ENCODE measurements around the gene PRDM8.
"Not testable (repeated sequence)": the region's sequence is repeated elsewhere in the genome, so short reads cannot be mapped to it uniquely, and the experiment has no call there.

PRDM8 gene

DNA sequence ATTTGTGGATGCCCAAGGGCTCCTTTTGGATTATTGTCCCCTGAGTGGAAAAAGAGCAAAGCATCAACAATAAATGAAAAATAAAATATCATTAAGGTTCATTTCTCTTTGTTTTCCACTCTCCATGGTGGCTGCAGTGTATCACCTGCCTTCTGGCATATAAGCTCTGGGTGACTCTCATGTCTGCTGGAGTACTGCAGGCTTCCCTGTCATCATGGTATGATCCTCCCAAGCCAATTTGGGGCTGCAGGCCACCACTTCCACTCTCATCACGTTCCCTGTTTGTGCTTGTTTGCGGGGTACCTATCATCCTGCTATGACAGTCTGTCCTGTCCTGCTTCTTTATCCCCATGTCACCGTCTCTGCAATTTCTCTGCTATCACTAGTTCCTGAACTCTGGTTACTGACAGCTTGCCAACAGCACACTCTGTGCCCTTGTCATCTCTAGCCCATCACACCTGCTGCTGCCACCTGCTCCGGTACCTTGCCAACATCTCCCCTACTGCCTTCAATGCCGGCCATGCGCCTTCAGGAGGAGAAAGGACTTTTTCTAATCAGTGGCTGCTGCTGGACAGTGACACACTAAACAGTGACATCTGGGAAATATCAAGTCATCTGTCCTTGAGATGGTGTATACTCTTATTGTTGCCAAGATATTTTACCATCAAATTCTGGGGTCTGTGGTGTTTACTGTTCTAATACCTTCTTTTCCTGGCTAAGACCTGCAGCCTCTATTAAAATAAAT is 46.1 kb downstream of the PRDM8 start:
- Histone ChIP-seq H3K36me3 (replicated peaks) (no peaks in the 10 kb centered on the region), H3K27me3 (replicated peaks) (no peaks in the 10 kb centered on the region), H3K27ac (no peak overlapping the region), H3K4me3 (ENCODE audit: low read depth, low read length) (no peak overlapping the region)
- in situ Hi-C loops (cut with HindIII; ENCODE audit: low pct_ligation_motif_present, low sequenced_read_pairs) = no loop called here
- TF ChIP-seq, protein P1, sequence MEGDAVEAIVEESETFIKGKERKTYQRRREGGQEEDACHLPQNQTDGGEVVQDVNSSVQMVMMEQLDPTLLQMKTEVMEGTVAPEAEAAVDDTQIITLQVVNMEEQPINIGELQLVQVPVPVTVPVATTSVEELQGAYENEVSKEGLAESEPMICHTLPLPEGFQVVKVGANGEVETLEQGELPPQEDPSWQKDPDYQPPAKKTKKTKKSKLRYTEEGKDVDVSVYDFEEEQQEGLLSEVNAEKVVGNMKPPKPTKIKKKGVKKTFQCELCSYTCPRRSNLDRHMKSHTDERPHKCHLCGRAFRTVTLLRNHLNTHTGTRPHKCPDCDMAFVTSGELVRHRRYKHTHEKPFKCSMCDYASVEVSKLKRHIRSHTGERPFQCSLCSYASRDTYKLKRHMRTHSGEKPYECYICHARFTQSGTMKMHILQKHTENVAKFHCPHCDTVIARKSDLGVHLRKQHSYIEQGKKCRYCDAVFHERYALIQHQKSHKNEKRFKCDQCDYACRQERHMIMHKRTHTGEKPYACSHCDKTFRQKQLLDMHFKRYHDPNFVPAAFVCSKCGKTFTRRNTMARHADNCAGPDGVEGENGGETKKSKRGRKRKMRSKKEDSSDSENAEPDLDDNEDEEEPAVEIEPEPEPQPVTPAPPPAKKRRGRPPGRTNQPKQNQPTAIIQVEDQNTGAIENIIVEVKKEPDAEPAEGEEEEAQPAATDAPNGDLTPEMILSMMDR (IDR thresholded peaks at IDR 0.05; ENCODE audit: low read depth, low read length, missing control alignments) = no peak
- no peak for DNase-seq

GRCh38 chr4:80247484-80247883 is 50.2 kb downstream of the PRDM8 start:
- DNase-seq; H3K27me3 ChIP-seq (replicated peaks); H3K27ac ChIP-seq; H3K4me3 ChIP-seq (ENCODE audit: low read depth, low read length); in situ Hi-C loops (cut with HindIII; ENCODE audit: low pct_ligation_motif_present, low sequenced_read_pairs); H3K36me3 ChIP-seq (replicated peaks): not testable (repeated sequence)

DNA sequence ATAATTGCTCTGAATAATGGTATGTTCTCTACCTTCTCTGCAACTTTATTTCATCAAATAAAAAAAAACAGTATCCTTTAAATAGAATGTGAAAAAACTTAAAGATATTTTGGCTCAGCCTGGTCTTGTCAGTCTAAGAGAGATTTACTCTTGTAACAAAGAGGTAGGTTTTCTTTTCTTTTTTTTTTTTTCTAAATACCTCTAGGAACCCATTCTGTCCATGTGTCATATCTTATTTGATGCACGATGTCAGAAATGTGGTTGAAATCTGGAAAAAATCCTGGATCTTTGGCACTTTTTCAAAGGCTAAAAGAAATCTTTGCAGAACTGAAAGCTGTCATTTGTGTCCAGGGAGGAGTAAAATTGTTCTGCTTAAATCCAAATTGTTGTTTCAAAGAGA is 51.8 kb downstream of the PRDM8 start:
- TF ChIP-seq, protein P1 (IDR thresholded peaks at IDR 0.05; ENCODE audit: low read depth, low read length, missing control alignments) = no peak
- no peak overlapping the region for H3K4me3 ChIP-seq (ENCODE audit: low read depth, low read length)
- in situ Hi-C loops (cut with HindIII; ENCODE audit: low pct_ligation_motif_present, low sequenced_read_pairs) = no loop called here
- H3K27me3 ChIP-seq (replicated peaks) = no peaks in the 10 kb centered on the region
- DNase-seq = no peak
- H3K27ac ChIP-seq = no peak overlapping the region
- no peaks in the 10 kb centered on the region for H3K36me3 ChIP-seq (replicated peaks)

DNA sequence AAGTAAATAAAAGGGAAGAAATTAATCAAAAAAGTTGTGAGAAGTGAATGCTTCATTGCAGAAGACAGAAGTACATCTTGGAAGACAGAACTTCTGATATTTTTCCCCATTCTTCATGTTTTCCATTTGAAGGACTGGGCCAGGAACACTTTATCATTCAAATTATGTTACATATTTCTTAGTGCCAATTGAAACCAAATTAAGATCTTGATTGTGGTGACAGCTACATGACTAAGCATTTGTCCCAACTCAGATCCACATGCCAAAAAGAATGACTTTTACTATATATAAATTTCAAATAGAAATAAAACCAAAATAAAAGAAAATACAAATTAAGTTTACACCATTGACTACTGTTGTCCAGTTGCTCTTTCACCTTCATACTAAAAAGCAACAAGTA is 55.1 kb downstream of the PRDM8 start:
- no peaks in the 10 kb centered on the region for H3K27me3 ChIP-seq (replicated peaks)
- no peak overlapping the region for H3K27ac ChIP-seq
- TF ChIP-seq, protein P1 (IDR thresholded peaks at IDR 0.05; ENCODE audit: low read depth, low read length, missing control alignments) = no peak
- no peak for DNase-seq
- in situ Hi-C loops (cut with HindIII; ENCODE audit: low pct_ligation_motif_present, low sequenced_read_pairs) = no loop called here
- H3K4me3 ChIP-seq (ENCODE audit: low read depth, low read length) = no peak overlapping the region
- H3K36me3 ChIP-seq (replicated peaks) = no peaks in the 10 kb centered on the region

DNA sequence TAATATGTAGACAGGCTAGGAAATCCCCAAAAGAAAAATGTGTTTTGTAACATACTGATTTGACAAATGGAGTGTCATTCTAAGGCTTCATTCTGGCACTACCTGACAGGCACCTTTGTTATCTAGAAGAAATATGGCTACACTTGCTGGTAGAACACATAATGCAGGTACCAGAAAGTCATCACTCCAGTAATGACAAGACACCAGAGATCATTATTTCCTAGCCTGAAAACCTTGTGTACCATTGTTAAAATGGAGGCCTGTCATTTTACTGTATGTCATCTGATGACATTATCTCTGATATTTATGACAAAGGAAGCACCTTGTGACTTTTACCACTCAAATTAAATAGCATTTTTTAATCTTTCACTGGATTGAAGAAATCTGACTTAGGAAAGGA is 55.6 kb downstream of the PRDM8 start:
- TF ChIP-seq, protein P1 (IDR thresholded peaks at IDR 0.05; ENCODE audit: low read depth, low read length, missing control alignments) = no peak
- in situ Hi-C loops (cut with HindIII; ENCODE audit: low pct_ligation_motif_present, low sequenced_read_pairs) = no loop called here
- no peaks in the 10 kb centered on the region for H3K36me3 ChIP-seq (replicated peaks)
- no peak overlapping the region for H3K4me3 ChIP-seq (ENCODE audit: low read depth, low read length)
- no peak overlapping the region for H3K27ac ChIP-seq
- no peaks in the 10 kb centered on the region for H3K27me3 ChIP-seq (replicated peaks)
- DNase-seq = no peak

GRCh38 chr4:80253510-80253909 is 56.2 kb downstream of the PRDM8 start:
- H3K4me3 ChIP-seq (ENCODE audit: low read depth, low read length) = no peak overlapping the region
- DNase-seq = no peak
- TF ChIP-seq, protein P1 (IDR thresholded peaks at IDR 0.05; ENCODE audit: low read depth, low read length, missing control alignments) = no peak
- H3K27ac ChIP-seq = no peak overlapping the region
- in situ Hi-C loops (cut with HindIII; ENCODE audit: low pct_ligation_motif_present, low sequenced_read_pairs) = no loop called here
- no peaks in the 10 kb centered on the region for H3K36me3 ChIP-seq (replicated peaks)
- no peaks in the 10 kb centered on the region for H3K27me3 ChIP-seq (replicated peaks)

All from brain microvascular endothelial cell (primary cell).